ENCODE measurements around the gene NFKBIE.

NFKBIE gene

GRCh38 chr6:44272529-44272928, 7.2 kb upstream of the NFKBIE start:
- no peak for DNase-seq (ENCODE audit: low spot score)

DNA sequence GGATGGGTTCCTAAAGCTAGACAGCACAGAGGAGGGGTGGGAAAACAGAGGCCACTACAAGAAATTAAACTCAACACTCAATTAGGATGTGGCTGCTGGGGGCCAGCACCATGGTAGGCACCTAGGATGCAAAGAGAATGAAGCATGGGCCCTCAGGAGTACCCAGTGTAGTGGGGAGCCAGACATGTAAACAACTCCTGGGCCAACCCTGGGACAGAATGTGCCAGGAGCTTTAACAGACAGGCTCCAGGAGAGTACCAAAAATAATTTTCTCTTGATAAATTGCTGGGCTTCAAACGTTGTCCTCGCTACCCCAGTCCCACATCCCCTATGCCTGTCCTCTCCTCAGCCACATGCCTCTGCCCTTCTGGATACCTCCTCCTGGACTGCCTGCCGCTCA, 6.6 kb upstream of the NFKBIE start:
- no peak for DNase-seq (ENCODE audit: low spot score)

GRCh38 chr6:44271406-44271723, 6.0 kb upstream of the NFKBIE start:
- no peak for DNase-seq (ENCODE audit: low spot score)

DNA sequence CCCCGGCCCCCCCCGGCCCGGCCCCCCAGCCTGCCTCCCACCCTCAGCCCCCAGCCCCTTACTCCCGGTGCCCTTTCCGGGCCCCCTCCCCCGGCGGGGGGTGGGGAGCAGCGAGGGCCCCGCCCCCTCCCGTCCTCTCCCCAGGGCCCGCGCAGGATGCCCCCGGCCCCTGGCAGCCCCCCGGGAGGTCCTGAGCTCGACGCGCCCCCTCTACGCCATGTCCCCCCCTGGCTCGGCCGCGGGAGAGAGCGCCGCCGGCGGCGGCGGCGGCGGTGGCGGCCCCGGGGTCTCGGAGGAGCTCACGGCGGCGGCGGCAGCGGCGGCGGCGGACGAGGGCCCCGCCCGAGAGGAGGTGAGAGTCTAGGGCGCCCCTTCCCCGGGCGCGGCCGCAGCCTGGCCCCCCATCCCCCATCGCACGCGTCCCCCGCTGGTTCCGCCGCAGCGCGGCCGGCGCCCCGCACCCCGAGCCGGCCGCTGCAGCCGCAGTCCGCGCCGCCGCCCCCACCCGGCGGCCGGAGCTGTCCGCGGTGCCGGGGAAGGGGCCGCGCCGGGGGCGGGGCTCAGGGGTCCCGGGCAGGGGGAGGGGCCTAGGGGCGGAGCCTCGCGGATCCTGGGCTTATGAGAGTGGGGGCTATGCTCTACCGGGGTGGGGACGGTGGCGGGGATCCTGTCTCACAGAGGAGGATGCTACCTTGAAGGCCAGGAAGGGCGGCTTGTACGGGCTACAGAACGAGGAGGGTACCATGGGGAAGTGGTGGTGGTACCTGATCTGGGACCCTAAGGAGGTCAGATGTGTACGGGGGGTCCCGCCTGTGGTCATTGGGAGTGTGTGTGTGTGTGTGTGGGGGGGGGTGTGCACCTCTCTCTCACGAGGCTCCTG, 5.4 kb upstream of the NFKBIE start:
- no peak for DNase-seq (ENCODE audit: low spot score)

DNA sequence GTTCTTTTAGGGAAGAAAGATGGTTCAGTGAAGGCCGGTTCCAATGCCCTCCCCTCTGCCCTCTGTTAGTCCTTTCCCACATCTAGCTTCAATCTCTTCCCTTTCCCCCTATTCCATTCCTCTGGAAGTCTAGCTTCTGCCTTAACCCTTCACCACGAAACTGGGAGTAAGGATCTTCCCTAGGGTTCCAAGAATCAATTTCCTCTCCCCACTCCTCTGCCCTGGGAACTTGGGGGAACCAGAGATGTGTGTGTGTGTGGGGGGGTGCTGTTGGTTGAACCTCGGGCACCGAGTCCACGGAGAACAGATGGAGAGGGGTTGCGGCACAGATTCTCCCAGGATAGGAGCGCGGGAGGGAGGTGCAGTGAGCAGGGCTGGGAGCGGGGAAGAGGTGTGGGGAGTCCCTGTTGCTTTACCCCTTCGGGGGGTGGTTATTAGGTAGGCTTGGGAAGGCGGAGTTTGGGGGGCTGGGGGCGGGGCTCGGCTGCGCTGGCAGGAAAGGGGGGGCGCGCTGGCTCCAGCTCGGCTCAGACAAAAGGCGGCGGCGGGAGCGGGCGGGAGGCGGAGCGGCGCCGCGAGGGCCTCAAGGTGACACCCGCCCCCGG, 4.7 kb upstream of the NFKBIE start, which contains the start of gene TMEM151B:
TSS of gene TMEM151B (plus strand) at position 530 of the 605 bp plus-strand sequence. CDS start 293 bp downstream, outside the sequence.
- no peak for DNase-seq (ENCODE audit: low spot score)

DNA sequence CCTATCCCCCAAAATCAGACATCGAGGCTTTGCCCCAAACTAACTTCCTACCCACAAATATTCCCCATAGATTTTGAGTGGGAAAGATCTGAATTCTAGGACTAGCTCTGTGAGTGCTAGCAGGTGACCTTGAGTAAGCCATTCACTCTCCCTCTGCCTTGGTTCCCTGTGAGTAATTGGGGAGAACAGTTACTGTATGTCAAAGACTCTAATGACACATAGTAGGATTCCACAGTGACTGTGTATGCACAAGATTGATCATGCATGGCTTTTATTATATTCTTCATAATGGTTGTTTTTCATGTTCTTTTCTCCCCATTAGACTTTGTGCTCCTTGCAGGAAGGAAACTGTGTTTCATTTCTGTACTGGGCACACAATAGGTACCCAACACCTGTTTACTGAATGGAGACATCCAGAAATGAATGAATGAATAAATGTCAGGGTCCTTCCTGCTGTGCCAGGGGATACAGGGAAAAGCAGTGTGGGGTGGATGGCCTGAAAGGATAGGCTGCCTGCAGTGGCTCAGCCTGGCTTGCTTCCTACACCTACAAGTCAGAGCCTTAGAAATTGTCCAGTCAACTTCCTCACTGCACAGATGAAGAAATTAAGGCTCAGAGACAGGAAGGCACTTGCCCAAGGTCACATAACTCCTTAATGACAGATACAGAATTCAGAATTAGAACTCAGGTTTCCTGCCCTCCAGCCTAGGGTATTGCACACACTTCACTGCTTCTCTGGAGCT, 4.0 kb upstream of the NFKBIE start:
- DNase-seq (ENCODE audit: low spot score), result no peak

DNA sequence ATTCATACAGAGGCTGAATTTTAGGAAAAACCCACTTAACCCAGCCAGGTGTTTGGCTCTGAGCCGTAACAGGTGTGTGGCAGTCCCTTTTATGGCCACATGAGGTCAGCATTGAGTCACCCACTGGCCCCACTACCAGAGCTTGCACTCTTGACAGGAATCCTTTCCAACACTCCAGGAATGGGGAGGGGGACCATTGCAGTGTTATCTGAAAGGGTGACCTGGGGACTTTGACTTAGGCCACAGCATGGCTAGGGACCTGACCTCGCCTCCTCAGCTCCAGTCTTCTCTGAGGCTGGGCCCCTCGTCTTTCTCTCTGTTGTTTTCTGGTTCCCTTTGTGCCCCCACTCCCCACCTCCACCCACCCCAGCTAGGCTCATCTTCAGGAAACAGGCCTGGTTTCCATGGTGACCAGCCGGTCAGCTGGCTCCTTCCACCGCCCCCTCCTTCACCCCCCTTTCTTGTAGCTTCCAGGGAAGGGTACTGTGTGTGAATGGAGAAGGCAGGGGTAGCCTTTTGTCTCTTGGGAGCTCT, 2.8 kb upstream of the NFKBIE start:
- DNase-seq (ENCODE audit: low spot score), result peak; percentile 69

DNA sequence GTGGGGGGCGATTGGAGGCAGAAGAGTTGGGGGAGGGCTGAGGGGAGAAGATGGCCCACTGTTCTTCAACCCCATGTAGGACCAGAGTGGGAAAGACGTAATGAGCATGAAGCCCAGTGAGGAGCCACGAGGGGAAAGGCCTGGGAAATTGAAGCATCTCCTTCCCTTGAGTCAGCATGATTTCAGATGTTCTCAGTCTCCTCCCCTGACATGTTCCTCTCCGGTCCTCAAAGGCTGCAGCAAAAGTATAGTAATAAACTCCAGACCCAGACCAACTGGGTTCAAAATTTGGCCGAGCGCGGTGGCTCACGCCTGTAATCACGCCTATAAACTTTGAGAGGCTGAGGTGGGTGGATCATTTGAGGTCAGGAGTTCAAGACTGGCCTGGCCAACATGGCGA, 1.9 kb upstream of the NFKBIE start:
- DNase-seq (ENCODE audit: low spot score), result no peak

- no peak for DNase-seq (ENCODE audit: low spot score)
Measured at GRCh38 chr6:44266347-44266746, 996 bp upstream of the NFKBIE start.

- DNase-seq (ENCODE audit: low spot score), result no peak
Measured at GRCh38 chr6:44265722-44266233, 427 bp upstream of the NFKBIE start.

DNA sequence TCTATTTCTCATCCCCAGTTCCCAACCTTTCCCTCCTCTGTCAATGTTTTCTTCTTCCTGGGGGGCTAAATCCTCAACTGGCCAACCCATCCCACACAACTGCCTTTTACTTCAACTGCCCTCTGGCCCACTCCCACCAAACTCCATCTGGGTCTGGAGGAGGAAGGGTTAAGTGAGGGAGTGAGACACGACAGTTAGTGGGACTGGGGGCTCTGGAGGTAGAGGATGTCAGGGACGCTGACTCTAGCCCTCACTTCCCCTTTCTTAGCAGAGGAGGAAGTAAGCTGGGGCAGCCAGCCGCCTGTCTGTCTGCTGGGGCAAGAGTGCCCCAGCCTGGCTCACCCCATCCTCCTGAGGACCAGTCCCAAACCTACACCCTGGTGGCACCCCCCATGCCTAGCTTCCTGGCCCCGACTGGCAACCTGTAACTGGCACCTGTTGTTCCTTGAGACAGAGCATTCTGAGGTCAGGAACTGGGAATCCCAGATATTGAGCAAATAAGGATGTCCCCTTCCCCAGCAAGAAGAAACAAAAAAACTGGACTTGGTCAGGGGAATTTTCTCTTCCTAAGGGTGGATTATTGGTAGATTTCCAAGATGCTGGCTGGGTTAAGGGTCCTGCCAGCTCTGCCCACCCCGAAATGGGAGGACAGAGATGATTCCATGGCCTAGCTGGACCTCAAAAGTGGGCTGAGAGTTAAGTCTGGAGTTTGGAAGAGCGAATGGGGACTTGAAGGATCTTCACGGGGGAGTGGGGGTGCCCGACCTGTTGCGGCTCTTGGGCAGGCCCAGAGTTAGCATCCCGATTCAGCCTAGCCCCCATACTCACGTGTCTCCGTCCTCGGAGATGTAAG, 971 bp downstream of the NFKBIE start:
- DNase-seq (ENCODE audit: low spot score), result peak; percentile 65

GRCh38 chr6:44263354-44264100, 1.8 kb downstream of the NFKBIE start:
- peak; percentile 50 for DNase-seq (ENCODE audit: low spot score)

DNA sequence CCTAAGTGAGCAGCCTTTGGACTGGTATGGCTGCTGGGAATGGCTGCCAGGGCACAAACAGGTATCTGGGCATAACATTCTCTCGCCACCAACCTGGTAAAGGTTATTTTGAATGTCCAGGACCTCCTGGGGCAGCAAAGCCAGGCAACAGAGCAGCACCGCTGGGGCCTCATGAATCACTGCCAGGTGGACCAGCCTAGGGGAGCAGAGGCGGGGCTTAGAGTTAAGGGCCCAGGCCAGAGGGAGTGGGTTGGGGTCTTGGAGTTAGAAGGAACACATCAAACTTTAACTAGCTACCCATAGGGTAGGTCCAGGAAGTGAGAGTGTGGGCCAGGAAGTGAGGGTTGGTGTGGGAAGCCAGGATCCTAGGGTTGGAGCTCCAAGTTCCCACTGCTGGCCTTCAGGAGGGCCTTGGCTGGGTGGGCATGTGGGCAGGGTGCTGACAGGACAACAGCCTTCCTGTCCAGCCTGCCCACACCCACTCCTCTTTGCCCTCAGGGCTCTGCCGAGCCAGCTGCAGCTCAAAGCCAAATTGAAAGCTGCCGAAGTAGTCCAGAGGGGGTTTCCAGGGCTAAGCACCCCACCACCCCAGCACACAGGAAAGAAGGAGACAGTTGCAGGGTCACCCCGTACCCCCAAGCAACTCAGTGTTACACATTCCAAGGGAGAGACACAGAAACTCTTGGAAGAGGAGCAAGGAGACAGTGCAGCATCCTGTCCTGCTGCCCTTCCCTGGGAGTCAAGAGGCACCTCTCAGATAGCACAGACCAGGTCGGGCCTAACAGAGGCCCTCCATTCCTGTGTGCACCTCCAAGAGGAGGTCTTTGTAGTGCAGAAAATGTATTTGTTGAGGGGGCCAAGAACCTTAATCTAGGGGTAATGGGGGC, 2.6 kb downstream of the NFKBIE start:
- DNase-seq (ENCODE audit: low spot score), result no peak

DNA sequence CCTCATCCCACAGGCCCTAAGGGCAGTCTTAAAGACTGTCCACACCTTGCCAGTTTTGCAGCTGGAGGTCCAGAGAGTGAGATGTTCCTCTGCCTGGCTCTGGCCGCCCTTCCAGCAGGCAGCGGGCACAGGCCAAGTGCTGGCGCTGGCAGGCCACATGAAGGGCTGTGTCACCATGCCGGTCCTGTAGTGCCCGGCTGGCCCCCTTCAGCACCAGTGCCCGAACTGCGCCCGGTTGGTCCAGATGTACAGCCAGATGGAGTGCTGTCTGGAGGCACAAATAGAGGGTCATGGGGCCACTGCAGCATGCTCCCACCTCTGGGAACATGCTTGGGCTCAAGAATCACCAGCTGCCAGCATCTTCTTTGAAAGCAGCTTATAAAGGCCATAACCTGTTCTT, 3.8 kb downstream of the NFKBIE start:
- DNase-seq (ENCODE audit: low spot score), result no peak

- no peak for DNase-seq (ENCODE audit: low spot score)
Measured at GRCh38 chr6:44260451-44261297, 4.7 kb downstream of the NFKBIE start.

DNA sequence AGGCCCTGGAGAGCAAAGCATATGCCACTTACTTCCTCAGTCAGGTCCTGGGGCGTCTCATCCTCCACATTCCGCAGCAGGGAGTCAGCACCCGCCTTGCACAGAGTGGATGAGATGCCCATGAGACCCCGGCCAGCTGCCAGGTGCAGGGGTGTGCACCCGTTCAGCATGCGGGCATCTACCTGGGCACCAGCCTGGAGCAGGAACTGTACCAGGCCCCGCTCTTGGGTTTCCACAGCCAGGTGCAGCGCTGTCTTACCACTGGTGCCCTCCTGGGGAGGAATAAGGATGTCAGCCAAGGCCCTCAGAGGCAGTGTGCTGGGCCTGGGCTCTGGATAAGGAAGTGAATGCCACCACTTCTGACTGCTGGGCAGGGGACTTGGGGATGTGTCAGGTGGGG, 5.3 kb downstream of the NFKBIE start:
- no peak for DNase-seq (ENCODE audit: low spot score)

- no peak for DNase-seq (ENCODE audit: low spot score)
Measured at GRCh38 chr6:44258921-44259320, 6.4 kb downstream of the NFKBIE start.

DNA sequence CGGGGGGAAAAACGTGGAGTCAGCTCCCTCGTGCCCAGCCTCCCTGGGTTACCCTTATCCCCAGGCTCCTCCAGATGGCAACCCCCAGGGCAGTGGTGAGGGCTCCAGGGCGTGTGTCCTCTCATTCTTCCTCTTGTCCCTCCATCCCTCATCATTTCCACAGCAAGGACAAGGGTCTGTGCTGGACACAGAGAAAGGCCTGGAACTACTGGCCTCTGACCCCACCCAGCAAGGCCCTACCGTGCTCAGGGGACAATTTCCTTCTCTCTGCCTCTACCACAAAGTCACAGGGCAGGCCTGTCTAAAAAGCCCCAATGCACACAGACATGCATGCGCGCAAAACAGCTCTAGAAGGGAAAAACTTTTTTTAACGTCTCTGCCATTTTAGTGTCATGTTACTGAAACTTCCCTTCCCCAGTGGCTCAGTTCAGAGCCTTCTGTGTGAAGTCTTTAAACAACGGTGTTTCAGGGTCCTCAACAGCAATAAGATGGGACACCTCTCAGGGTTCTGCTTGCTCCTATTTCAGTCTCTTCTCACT, 7.0 kb downstream of the NFKBIE start:
- no peak for DNase-seq (ENCODE audit: low spot score)

Measured in Ammon's horn (tissue), 1 donor.